Measurements from ENCODE around the gene TRA2A.

TRA2A gene

DNA sequence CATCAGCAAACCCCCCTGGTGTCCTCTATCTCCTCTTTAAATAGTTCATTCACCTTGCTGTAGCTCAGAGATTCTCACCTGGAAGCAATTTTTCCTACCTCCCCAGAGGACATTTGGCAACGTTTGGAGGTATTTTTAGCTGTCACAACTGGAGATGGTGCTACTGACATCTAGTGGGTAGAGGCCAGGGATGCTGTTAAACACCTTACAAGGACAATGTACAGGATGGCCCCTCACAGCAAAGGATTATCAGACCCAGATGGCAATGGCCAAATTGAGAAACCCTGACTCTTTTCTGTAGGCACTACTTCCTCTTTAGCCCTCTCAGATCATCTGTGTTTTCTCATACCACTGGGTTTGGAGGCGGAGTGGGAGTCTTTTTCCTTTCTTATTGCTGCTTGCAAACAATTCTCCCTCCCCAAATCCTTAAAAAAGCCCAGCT lies 13.2 kb upstream of the TRA2A start:
- FAIRE-seq (no peak), DNase-seq (ENCODE audit: insufficient read length, low spot score) (no peak)
- TF ChIP-seq, protein P1, sequence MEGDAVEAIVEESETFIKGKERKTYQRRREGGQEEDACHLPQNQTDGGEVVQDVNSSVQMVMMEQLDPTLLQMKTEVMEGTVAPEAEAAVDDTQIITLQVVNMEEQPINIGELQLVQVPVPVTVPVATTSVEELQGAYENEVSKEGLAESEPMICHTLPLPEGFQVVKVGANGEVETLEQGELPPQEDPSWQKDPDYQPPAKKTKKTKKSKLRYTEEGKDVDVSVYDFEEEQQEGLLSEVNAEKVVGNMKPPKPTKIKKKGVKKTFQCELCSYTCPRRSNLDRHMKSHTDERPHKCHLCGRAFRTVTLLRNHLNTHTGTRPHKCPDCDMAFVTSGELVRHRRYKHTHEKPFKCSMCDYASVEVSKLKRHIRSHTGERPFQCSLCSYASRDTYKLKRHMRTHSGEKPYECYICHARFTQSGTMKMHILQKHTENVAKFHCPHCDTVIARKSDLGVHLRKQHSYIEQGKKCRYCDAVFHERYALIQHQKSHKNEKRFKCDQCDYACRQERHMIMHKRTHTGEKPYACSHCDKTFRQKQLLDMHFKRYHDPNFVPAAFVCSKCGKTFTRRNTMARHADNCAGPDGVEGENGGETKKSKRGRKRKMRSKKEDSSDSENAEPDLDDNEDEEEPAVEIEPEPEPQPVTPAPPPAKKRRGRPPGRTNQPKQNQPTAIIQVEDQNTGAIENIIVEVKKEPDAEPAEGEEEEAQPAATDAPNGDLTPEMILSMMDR (IDR thresholded peaks at IDR 0.05; ENCODE audit: insufficient read depth, missing control alignments), result peak; percentile 61

- FAIRE-seq (no peak), DNase-seq (ENCODE audit: insufficient read length, low spot score) (no peak)
- TF ChIP-seq, protein P1 (IDR thresholded peaks at IDR 0.05; ENCODE audit: insufficient read depth, missing control alignments), result no peak
These were observed 11.0 kb upstream of the TRA2A start for GRCh38 chr7:23542752-23543151.

DNA sequence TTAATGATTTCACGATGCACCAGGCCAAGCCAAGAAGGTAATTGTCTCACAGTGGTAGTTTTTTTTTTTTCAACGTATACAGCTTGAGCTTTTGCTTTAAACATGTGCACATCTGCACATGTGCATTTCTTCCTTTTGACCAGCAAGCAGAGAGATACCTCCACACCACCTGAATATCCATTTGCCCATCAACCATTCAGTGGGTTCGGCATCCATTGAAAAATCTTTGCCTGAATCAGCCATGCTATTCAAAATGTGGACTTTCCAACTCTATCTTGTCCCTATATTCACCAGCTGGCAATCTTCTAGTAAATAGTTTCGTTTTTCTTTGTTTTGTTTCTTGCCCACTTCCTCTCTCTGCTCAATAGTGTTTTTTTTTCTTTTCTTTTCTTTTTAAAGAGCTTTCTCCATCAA lies 7.7 kb upstream of the TRA2A start:
- FAIRE-seq (no peak), DNase-seq (ENCODE audit: insufficient read length, low spot score) (no peak)
- TF ChIP-seq, protein P1 (IDR thresholded peaks at IDR 0.05; ENCODE audit: insufficient read depth, missing control alignments), result no peak

- TF ChIP-seq, protein P1 (IDR thresholded peaks at IDR 0.05; ENCODE audit: insufficient read depth, missing control alignments), result no peak
- FAIRE-seq, result no peak
- no peak for DNase-seq (ENCODE audit: insufficient read length, low spot score)
These were observed 6.5 kb upstream of the TRA2A start for GRCh38 chr7:23538301-23538700.

DNA sequence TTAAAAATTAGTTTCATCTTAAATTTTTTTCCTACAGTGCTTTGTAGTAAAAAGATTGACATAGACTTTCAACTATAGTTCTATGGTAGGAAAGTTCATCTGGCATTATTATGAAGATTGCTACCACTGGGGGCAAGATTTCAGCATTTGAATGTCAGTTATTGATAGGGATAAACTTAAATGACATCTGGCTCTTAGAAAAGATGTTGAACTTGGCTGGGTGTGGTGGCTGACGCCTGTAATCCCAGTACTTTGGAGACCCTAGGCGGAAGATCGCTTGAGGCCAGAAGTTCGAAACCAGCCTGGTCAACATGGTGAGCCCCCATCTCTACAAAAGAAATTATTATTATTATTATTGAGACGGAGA lies 1.4 kb upstream of the TRA2A start:
- DNase-seq (ENCODE audit: insufficient read length, low spot score) (no peak), FAIRE-seq (no peak)
- TF ChIP-seq, protein P1 (IDR thresholded peaks at IDR 0.05; ENCODE audit: insufficient read depth, missing control alignments), result no peak

DNA sequence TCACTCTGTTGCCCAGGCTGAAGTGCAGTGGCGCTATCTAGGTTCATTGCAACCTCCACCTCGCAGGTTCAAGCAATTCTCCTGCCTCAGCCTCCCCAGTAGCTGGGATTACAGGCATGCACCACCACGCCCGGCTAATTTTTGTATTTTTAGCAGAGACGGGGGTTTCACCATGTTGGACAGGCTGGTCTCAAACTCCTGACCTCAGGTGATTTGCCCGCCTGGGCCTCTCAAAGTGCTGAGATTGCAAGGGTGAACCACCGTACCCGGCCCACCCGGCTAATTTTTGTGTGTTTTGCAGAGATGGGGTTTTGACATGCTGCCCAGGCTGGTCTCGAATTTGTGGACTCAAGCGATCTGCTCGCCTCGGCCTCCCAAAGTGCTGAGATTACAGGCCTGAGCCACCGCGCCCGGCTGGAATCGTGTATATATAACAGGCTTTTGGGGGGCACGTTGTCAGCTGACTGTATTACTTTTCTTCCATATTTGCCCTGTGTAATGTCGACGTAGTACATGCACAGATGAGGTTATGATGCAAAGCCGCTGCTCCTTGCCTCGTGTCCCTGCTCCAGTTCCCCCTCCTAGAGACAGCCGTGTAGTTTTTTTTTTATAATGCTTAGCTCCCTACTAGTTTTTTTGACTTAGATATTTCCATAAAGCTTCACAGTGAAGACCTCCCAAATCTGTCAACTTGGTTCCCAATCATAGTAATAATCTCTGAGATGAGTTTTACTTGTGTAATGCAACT lies 883 bp upstream of the TRA2A start:
- no peak for DNase-seq (ENCODE audit: insufficient read length, low spot score)
- TF ChIP-seq, protein P1 (IDR thresholded peaks at IDR 0.05; ENCODE audit: insufficient read depth, missing control alignments), result no peak
- FAIRE-seq, result no peak

- DNase-seq (ENCODE audit: insufficient read length, low spot score) (peak; percentile 35), FAIRE-seq (no peak)
These were observed 559 bp downstream of the TRA2A start for GRCh38 chr7:23531050-23531793.

More at GRCh38 chr7:23531050-23531793, 559 bp downstream of the TRA2A start:
- TF ChIP-seq, protein P1 (IDR thresholded peaks at IDR 0.05; ENCODE audit: insufficient read depth, missing control alignments), result no peak

Measured in D721Med (cell line).